CD4-positive, alpha-beta T cell treated with Interleukin-21 for 1 hour (primary cell): ENCODE measurements around the gene CYP46A1.
A peak's percentile ranks its signal among the peaks of the same experiment; 100 is the strongest.

Experiments
- DNase-seq: peaks from one replicate; pipeline ENCODE4 v3.0.0-alpha.2; 2020

CYP46A1 gene

DNA sequence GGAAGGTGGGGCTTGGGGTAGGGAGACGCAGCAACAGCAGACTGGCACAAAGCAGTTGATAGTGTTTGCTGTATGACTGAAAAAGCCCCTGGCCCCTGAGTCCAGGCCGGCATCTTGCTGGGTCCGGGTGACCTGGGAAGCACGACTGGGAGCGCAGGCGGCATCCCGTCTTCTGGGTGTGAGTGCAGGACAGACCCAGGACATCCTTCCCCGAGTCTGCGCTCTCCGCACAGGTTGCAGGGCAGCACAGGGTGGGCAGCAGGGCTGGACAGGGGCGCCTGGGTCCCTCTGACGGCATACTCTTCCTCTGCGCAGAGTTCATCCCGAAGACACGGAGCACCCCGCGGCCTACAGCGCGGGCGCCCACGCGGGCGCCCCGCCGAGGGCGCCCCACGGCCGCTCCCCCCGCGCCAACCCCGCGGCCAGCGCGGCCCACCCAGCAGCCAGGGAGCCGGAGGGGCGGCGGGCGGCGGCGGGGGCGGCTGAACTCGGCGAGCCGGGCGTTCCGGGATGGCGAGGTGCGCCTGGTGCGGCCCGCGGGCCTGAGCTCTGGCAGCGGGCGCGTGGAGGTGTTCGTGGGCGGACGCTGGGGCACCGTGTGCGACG, 9.2 kb upstream of the CYP46A1 start:
- DNase-seq: no peak

DNA sequence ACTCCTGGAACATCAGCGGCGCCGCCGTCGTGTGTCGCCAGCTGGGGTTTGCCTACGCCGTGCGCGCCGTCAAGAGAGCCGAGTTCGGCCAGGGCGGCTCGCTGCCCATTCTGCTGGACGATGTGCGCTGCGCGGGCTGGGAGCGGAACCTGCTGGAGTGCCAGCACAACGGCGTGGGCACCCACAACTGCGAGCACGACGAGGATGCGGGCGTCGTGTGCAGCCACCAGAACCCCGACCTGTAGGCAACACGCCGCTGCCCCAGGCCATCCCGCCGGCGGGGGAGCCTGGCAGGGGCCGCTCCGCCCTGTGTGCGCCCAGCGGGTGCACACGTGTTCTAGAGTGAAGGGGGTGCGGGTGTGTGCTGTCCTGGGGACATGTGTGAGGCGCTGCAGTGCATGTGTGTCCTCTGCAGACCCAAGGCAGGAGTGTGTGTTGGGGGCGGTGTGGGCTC, 8.7 kb upstream of the CYP46A1 start:
- DNase-seq: no peak

DNA sequence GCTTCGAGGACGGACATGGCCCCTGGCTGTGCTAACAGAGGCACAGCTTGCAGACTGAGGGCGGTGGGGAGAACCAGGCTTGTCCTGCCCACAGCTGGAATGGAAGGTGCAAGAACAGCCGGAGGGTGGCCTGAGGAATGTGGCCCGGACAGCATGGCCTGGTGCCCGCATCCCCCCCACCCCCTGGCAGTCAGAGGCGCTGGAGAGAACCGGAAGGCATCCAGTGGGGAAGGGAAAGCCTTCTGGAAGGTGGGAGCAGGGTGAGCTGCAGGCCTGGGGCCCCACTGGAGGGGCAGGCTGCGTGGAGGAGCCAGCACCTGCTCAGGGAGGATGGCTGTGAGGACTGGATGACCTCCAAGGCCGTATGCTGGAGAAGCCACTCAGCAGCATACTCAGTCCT, 8.1 kb upstream of the CYP46A1 start:
- DNase-seq: no peak

DNA sequence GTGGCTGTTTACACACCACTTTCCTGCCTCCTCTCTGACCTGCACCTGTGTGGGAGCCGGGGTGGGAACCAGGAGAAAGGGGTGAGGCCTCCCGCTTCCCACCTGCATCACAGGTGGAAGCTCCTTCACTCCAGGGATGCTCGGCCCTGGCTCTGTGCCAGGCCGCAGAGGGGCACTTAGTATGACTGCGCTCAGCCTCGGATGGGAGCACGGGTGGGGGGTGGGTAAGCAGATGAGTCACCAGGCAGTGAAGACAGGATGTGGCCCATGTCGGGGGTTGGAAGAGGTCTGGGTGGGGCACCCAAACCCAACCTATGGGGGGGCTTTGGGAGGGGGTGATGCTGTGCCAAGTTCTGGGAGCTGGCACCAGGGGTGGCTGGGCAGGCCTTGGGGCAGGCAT, 7.4 kb upstream of the CYP46A1 start:
- peak; percentile 33 for DNase-seq

DNA sequence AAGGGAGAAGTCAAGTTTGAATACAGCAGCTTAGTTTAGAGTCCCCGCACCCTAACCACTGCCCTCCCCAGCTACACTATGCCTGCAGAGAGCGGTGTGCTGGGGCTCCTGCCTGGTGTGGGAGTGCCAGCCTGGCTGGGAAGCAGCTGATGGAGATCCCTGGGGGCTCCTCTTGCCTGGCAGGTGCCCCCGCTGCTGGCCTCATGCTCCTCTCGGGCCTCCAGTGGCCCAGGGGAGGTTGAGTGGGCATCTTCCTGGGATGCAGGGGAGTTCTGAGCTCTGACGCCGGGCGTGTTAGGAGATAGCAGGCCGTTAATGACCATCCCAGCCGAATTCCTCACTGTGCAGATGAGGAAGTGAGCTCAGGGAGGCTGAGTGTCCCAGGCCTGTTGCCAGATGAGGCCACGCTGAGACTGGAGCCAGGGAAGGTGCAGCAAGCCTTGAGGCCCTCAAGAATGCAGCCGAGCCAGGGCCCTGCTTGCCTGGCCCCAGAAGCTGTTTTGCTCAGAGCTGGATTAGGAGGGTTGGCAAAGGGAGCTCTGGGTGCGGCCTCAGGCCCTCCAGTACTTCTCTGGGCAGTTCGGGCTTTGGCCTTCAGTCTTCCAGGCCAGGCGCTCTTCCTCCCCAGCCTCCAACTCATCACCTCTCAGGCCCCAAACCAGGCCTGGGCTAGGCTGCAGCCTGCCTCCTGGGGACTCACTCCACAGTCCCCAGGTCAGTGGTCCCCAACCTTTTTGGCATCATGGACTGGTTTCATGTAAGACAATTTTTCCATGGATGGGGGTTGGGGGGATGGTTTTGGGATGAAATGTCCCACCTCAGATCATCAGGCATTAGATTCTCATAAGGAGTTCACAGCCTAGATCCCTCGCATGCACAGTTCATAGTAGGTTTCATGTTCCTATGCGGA, 6.6 kb upstream of the CYP46A1 start:
- DNase-seq: no peak

DNA sequence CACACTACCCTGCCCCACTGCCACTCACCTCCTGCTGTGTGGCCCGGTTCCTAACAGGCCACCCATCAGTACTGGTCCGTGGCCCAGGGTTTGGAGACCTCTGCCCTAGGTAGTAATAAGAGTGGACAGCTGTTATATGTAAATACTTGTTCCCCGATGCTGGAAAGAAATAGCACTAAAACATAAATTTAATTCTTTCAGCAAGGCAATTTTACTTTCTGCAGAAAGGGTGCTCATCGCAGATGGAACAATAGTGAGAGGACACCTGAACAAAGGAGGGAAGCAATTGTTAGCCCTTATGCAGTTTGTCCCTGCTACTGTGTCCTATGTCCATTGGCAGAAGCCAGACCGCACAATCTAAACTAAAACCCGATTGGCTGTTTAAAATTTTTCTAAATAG, 5.9 kb upstream of the CYP46A1 start:
- DNase-seq: no peak

DNA sequence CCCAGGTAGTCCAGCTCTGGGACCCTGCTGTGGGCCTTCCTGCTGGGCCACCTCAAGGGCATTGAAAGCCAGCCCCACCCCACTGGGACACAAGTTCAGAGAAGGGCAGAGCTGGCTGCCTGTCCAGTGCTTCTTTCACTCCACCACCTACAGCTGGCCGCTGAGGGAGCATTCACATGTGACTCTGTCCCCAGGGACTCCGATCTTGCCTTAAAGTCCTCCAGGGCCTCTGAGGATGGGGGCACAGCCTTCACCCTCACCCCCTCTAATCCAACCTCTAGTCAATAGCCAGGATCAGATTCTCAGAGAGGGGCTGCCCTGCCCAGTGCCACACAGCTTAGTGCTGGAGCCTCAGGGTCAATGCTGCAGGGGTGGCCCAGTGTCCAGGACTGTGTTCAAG, 5.0 kb upstream of the CYP46A1 start:
- no peak for DNase-seq

DNA sequence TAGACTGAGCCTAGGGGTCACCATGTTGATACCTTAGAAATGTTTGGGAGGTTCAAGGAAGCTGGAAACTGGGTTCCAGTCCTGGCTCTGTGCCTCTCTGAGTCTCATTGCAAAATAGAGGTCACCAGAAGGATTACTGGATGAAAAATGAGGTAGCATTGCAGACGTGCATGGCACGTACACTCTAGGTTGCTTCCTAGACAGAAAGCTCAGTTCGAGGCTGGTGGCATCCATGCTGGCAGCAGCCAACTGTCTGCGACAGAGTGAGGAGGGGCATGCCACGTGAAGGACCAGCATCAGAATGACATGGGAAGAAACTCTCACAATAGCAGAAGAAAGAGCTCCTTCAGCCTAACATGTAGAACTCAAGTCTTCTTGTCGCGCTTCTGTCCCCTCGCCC, 4.6 kb upstream of the CYP46A1 start:
- DNase-seq: no peak

GRCh38 chr14:99679996-99680395, 4.1 kb upstream of the CYP46A1 start:
- no peak for DNase-seq

GRCh38 chr14:99681101-99681831, 2.8 kb upstream of the CYP46A1 start:
- DNase-seq: no peak

DNA sequence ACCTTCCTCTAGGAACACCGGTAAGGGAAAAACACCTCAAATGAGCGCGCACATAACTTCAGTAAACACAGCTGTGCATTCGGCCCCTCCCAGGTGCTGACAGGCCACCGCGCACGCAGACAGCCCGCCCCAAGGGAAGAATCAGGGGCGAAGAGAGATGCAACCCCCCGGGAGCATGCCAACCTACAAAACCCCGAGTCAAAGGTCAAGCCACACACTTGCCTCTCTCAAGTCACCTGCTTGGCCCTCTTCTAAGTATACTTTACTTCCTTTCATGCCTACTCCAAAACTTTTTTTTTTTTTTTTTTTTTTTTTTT, 2.3 kb upstream of the CYP46A1 start:
- DNase-seq: no peak

GRCh38 chr14:99682809-99683618, 1.1 kb upstream of the CYP46A1 start:
- DNase-seq: peak; percentile 82

DNA sequence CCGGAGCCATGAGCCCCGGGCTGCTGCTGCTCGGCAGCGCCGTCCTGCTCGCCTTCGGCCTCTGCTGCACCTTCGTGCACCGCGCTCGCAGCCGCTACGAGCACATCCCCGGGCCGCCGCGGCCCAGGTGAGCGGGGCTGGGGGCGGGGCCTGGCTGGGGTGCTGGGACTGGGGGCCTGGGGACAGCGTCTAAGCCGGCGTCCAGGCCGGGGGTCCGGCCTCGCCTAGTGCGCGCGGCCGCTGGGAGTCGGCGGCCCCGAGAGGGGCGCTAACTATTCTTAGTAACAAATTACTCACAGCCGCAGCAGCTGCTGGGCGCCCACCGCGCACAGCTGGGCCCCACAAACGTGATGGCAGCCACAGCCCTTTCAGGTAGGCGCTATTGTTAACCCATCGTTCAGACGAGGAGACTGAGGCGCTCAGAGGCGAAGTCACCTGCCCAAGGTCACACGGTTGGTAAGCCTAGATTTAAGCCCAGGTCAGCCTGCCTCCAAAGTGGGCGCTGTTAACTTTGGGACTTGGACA, 374 bp downstream of the CYP46A1 start:
- DNase-seq: no peak

DNA sequence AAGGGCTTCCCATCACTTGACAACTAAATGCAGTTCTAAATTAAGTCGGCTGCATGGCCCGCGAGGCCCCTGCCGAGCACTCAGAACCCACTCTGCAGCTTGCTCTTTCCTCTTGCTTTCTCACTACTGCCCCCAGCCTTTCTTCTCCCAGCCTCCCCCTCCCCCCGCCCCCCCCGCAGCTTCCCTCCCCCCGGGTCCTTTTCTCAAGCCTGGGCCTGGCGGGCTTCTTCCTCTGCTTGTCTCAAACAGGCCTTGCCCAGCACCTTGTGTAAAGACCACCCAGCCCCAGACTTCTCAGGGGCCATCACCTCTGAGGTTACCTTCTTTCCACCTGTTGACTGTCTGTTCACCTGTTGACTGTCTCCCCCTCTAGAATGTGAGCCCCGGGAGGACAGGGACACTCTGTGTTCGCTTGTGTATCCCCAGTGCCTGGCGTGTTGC, 1.1 kb downstream of the CYP46A1 start:
- no peak for DNase-seq

GRCh38 chr14:99685596-99685995, 1.5 kb downstream of the CYP46A1 start:
- DNase-seq: no peak

DNA sequence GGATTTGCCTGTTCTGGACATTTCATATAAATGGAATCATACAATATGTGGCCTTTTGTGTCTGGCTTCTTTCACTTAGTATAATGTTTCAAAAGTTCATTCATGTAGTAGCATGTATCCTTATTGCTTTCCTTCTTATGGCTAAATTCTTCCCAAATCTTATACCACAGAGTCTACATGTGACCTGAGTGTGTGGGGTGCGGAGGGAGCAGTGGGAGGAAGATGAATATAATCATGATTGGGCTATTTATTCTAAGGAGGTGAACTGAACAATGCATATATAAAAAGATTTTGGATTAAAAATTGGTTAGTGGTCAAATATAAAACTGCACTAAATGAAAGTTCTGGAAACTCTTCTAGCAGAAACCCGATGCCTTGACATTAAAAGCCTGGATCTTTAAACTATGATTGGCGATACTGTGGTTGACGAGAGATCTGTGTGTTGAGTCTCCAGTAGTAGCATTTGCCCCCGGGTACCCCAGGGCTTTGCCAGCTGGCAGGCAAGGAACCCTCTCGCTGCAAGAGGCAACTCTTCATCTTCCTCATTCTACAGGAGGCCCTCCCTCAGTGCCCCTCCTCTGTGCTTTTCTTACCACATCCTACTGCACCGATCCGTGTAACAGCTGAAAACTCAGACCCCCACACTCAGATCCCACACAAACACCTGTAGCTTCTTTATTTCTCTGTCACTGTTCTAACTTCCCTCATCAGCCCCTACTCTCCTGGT, 2.6 kb downstream of the CYP46A1 start:
- DNase-seq: no peak

- DNase-seq: peak; percentile 49
Measured at GRCh38 chr14:99687284-99688209, 3.4 kb downstream of the CYP46A1 start.

DNA sequence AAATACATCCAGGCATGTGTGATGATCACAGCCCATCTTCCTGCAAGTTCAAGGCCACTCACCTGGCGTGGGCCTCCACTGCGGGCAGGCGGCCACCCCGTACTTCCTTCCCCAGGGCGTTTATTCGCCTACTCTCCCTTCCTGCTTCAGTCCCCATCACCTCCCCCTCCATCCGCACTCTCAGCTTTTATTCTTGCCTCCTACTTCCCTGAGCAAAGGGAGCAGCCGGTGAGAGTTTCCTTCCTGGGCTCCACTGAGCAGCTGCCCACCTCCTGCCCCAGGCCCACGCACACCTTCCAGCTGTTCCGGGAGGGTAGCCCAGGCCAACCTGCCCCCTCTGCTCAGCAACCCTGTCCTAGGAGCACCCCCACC, 4.1 kb downstream of the CYP46A1 start:
- no peak for DNase-seq

DNA sequence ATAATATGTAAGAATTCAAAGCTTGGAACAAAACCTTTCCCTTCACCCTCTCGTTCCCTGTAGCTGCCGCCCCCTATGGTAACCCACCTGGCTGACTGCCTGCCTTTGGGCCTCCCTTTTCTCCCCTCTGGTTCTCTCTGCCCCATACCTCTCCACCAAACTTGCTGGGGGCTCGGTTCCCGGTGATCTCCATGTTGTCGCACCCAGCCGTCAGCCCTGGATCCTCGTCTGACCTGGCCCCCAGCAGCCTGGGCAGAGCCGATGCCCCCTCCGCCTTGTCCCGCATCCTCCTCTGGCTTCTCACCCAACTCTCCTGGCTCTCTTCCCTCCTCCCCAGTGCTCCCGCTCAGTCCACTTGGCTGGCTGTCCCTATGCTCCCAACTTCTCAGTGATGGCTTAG, 4.5 kb downstream of the CYP46A1 start:
- DNase-seq: no peak

DNA sequence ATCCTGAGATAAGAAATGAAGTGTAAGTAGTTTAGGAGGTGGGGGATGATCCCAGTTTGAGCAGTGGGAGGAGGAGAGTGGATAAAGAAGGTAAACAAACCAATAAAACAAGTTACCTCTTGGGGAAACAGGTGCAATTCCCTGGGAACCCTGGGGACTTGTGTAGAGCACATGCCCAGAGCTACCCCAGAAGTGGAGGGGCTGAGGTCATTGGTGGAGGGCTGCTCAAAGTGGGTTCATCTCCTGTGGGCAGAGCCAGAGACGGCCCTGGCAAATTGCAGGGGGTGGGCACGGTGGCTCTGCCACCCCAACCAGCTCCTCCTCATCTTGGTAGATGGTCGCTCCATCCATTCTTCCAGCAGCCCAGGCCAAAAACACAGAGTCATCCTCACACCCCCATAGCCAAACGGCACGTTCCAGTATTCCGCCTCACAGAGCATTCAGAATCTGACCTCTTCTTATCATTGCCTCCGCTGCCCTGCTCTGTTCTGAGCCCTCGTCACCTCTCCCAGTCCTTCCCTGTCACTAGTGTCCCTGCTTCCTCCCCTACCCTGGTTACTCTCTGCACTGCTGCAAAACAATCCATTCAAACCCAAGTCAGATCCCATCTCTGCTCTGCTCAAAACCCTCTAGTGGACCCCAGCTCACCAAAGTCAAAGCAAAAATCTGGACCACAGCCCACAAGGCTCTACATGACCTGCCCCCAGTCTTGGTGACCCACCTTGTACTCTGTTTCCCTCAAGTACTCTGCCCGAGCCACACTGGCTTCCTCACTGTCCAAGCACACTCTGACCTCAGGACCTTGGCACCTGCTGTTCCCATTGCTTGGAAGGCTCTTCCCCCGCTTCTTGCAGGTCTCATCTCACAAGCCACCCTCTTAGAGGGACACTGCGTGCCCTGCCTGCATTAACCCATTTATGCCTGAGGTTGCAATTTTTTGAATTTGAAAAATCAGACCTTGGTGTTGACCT, 5.5 kb downstream of the CYP46A1 start:
- no peak for DNase-seq
